ENCODE measurements around the gene TMEM171. TPM values are rescaled to one million over a fixed set of nuclear protein-coding genes. Genes with fewer than 3 reads are reported as not detected.

TMEM171 gene
- total and polyA plus RNA-seq, 2 experiments from 2014 or later: 1.3 to 2.0 TPM

DNA sequence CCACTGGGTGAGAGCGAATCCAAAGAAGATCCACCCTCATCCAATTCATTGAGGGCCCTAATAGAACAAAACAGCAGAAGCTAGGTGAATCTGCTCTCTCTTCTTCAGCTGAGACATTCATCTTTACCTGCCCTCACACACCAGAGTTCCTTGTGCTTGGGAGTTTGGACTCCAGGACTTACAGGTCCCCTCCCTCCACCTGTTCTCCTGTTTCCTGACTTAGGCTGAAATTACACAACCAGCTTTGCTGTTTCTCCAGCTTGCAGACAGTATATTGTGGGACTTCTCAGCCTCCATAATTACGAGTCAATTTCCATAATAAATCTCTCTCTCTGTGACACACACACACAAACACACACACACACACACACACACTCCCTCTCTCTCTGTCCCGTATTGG, 19.1 kb downstream of the TMEM171 start:
- Histone ChIP-seq H3K4me2 (no peak overlapping the region), H4K20me1 (ENCODE audit: insufficient read depth, poor library complexity, severe bottlenecking) (no peaks in the 10 kb centered on the region), H3K9me2 (replicated peaks; ENCODE audit: insufficient read depth) (no peaks in the 10 kb centered on the region), H3K9me3 (ENCODE audit: low read depth) (no peaks in the 10 kb centered on the region), H3K4me3 (no peak overlapping the region), H3K4me1 (ENCODE audit: insufficient read depth) (no peaks in the 10 kb centered on the region), H2AFZ (no peak overlapping the region), H3K27ac (no peak overlapping the region), H3K27me3 (no peaks in the 10 kb centered on the region), H3K36me3 (replicated peaks; ENCODE audit: insufficient read depth, low read depth) (no peaks in the 10 kb centered on the region), H3K79me2 (no peaks in the 10 kb centered on the region)
- WGBS (ENCODE audit: low lambda C conversion rate, missing lambda C conversion rate): 85% methylated on average over 3 of the region's 3 CpGs
- DNase-seq (ENCODE audit: low spot score): peak; percentile 20
- TF ChIP-seq CTCF (IDR thresholded peaks at IDR 0.05; ENCODE audit: poor library complexity): no peak
- TF ChIP-seq EZH2 (IDR thresholded peaks at IDR 0.05; ENCODE audit: borderline replicate concordance): no peak
- no peak for TF ChIP-seq EZH2phosphoT487 (IDR thresholded peaks at IDR 0.05; ENCODE audit: low read depth, severe bottlenecking, unreplicated experiment)

GRCh38 chr5:73140801-73141200, 20.4 kb downstream of the TMEM171 start:
- H3K4me1 ChIP-seq (ENCODE audit: insufficient read depth): no peaks in the 10 kb centered on the region
- H3K27ac ChIP-seq: no peak overlapping the region
- H3K9me3 ChIP-seq (ENCODE audit: low read depth): no peaks in the 10 kb centered on the region
- H3K4me2 ChIP-seq: no peak overlapping the region
- DNase-seq (ENCODE audit: low spot score): no peak
- no peak overlapping the region for H2AFZ ChIP-seq
- H4K20me1 ChIP-seq (ENCODE audit: insufficient read depth, poor library complexity, severe bottlenecking): no peaks in the 10 kb centered on the region
- H3K27me3 ChIP-seq: no peaks in the 10 kb centered on the region
- no peaks in the 10 kb centered on the region for H3K36me3 ChIP-seq (replicated peaks; ENCODE audit: insufficient read depth, low read depth)
- no peaks in the 10 kb centered on the region for H3K9me2 ChIP-seq (replicated peaks; ENCODE audit: insufficient read depth)
- TF ChIP-seq CTCF (IDR thresholded peaks at IDR 0.05; ENCODE audit: poor library complexity) (no peak), EZH2phosphoT487 (IDR thresholded peaks at IDR 0.05; ENCODE audit: low read depth, severe bottlenecking, unreplicated experiment) (no peak), EZH2 (IDR thresholded peaks at IDR 0.05; ENCODE audit: borderline replicate concordance) (no peak)
- no peaks in the 10 kb centered on the region for H3K79me2 ChIP-seq
- WGBS (ENCODE audit: low lambda C conversion rate, missing lambda C conversion rate): 96% methylated on average over 1 of the region's 1 CpG
- H3K4me3 ChIP-seq: no peak overlapping the region

- 84% methylated on average over 7 of the region's 8 CpGs for WGBS (ENCODE audit: low lambda C conversion rate, missing lambda C conversion rate)
- no peaks in the 10 kb centered on the region for H3K36me3 ChIP-seq (replicated peaks; ENCODE audit: insufficient read depth, low read depth)
- H3K9me2 ChIP-seq (replicated peaks; ENCODE audit: insufficient read depth): no peaks in the 10 kb centered on the region
- no peaks in the 10 kb centered on the region for H3K27me3 ChIP-seq
- no peaks in the 10 kb centered on the region for H3K4me1 ChIP-seq (ENCODE audit: insufficient read depth)
- no peaks in the 10 kb centered on the region for H3K9me3 ChIP-seq (ENCODE audit: low read depth)
- H3K4me2 ChIP-seq: no peak overlapping the region
- TF ChIP-seq EZH2 (IDR thresholded peaks at IDR 0.05; ENCODE audit: borderline replicate concordance) (no peak), CTCF (IDR thresholded peaks at IDR 0.05; ENCODE audit: poor library complexity) (no peak), EZH2phosphoT487 (IDR thresholded peaks at IDR 0.05; ENCODE audit: low read depth, severe bottlenecking, unreplicated experiment) (no peak)
- no peaks in the 10 kb centered on the region for H4K20me1 ChIP-seq (ENCODE audit: insufficient read depth, poor library complexity, severe bottlenecking)
- no peak overlapping the region for H2AFZ ChIP-seq
- DNase-seq (ENCODE audit: low spot score): no peak
- no peaks in the 10 kb centered on the region for H3K79me2 ChIP-seq
- H3K27ac ChIP-seq: no peak overlapping the region
- no peak overlapping the region for H3K4me3 ChIP-seq
Measured at GRCh38 chr5:73142035-73142434, 21.7 kb downstream of the TMEM171 start.

DNA sequence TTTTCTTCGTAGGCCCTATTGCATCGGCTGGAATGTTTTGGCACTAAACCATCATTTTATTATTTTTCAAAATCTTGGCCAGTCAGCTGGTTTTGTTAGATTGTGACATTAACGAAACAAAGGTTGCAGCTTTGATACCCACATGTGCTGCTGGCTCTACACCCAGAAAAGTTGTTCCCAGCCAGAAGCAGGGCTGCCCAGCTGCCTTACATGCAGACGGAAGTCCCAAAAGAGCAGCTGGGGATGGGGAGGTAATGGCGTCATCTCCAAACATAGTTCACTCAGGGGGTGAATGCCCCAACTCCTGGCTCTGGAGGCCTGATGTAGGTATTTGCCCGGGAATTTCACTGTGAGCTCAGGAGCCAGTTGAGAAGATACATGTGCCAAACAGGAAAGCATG, 23.3 kb downstream of the TMEM171 start:
- Histone ChIP-seq H3K36me3 (replicated peaks; ENCODE audit: insufficient read depth, low read depth) (no peaks in the 10 kb centered on the region), H3K4me1 (ENCODE audit: insufficient read depth) (no peaks in the 10 kb centered on the region), H3K9me2 (replicated peaks; ENCODE audit: insufficient read depth) (no peaks in the 10 kb centered on the region), H3K4me2 (no peak overlapping the region), H3K4me3 (no peak overlapping the region), H3K27ac (no peak overlapping the region), H4K20me1 (ENCODE audit: insufficient read depth, poor library complexity, severe bottlenecking) (no peaks in the 10 kb centered on the region), H2AFZ (no peak overlapping the region), H3K9me3 (ENCODE audit: low read depth) (no peaks in the 10 kb centered on the region), H3K79me2 (no peaks in the 10 kb centered on the region), H3K27me3 (no peaks in the 10 kb centered on the region)
- DNase-seq (ENCODE audit: low spot score): no peak
- WGBS (ENCODE audit: low lambda C conversion rate, missing lambda C conversion rate): 94% methylated on average over 6 of the region's 6 CpGs
- no peak for TF ChIP-seq EZH2phosphoT487 (IDR thresholded peaks at IDR 0.05; ENCODE audit: low read depth, severe bottlenecking, unreplicated experiment)
- TF ChIP-seq CTCF (IDR thresholded peaks at IDR 0.05; ENCODE audit: poor library complexity): no peak
- TF ChIP-seq EZH2 (IDR thresholded peaks at IDR 0.05; ENCODE audit: borderline replicate concordance): no peak

Data from hepatocyte (in vitro differentiated cells).